ENCODE measurements around the gene M1AP.

Gene M1AP

GRCh38 chr2:74602586-74603281, 45.4 kb downstream of the M1AP start:
- H3K4me1 Mint-ChIP-seq (ENCODE audit: low read depth in 2 of 2), result peaks cover 4 to 6% of the 10 kb centered on the region in 2 donors
- ATAC-seq (replicated peaks), result no peak
- no peak overlapping the region for H3K4me3 Mint-ChIP-seq
- no peak for DNase-seq
- peaks cover 21 to 28% of the 10 kb centered on the region in 2 donors for H3K27me3 Mint-ChIP-seq
- H3K27ac Mint-ChIP-seq, result no peak overlapping the region
- no peaks in the 10 kb centered on the region for H3K9me3 Mint-ChIP-seq
- H3K36me3 Mint-ChIP-seq (ENCODE audit: insufficient read depth), result no peaks in the 10 kb centered on the region

- Mint-ChIP-seq H3K9me3 (no peaks in the 10 kb centered on the region), H3K36me3 (ENCODE audit: insufficient read depth) (no peaks in the 10 kb centered on the region), H3K27me3 (peaks cover 19 to 34% of the 10 kb centered on the region in 2 donors), H3K4me1 (ENCODE audit: low read depth in 2 of 2) (peaks cover 4 to 6% of the 10 kb centered on the region in 2 donors), H3K4me3 (no peak overlapping the region), H3K27ac (no peak overlapping the region)
- no peak for ATAC-seq (replicated peaks)
- DNase-seq, result no peak
Observed at GRCh38 chr2:74599676-74600075, 48.5 kb downstream of the M1AP start.

- H3K4me3 Mint-ChIP-seq, result no peak overlapping the region
- H3K36me3 Mint-ChIP-seq (ENCODE audit: insufficient read depth), result no peaks in the 10 kb centered on the region
- DNase-seq (no peak), ATAC-seq (replicated peaks) (no peak)
- no peaks in the 10 kb centered on the region for H3K4me1 Mint-ChIP-seq (ENCODE audit: low read depth in 2 of 2)
- H3K27ac Mint-ChIP-seq, result no peak overlapping the region
- no peaks in the 10 kb centered on the region for H3K9me3 Mint-ChIP-seq
- H3K27me3 Mint-ChIP-seq, result peaks cover 25 to 38% of the 10 kb centered on the region in 2 donors
Observed at GRCh38 chr2:74597410-74597809, 50.7 kb downstream of the M1AP start.

GRCh38 chr2:74596584-74596983, 51.5 kb downstream of the M1AP start:
- Mint-ChIP-seq H3K4me3 (no peak overlapping the region), H3K9me3 (no peaks in the 10 kb centered on the region), H3K4me1 (ENCODE audit: low read depth in 2 of 2) (no peaks in the 10 kb centered on the region), H3K36me3 (ENCODE audit: insufficient read depth) (no peaks in the 10 kb centered on the region), H3K27me3 (peaks cover 31 to 41% of the 10 kb centered on the region in 2 donors), H3K27ac (no peak overlapping the region)
- ATAC-seq (replicated peaks), result no peak
- DNase-seq, result no peak

GRCh38 chr2:74593826-74594772, 54.0 kb downstream of the M1AP start:
- DNase-seq (no peak), ATAC-seq (replicated peaks) (no peak)
- H3K27me3 Mint-ChIP-seq, result peaks cover 43 to 56% of the 10 kb centered on the region in 2 donors
- H3K27ac Mint-ChIP-seq, result no peak overlapping the region
- H3K36me3 Mint-ChIP-seq (ENCODE audit: insufficient read depth), result no peaks in the 10 kb centered on the region
- H3K9me3 Mint-ChIP-seq, result no peaks in the 10 kb centered on the region
- H3K4me3 Mint-ChIP-seq, result no peak overlapping the region
- no peaks in the 10 kb centered on the region for H3K4me1 Mint-ChIP-seq (ENCODE audit: low read depth in 2 of 2)

GRCh38 chr2:74588664-74589063, 59.5 kb downstream of the M1AP start:
- H3K9me3 Mint-ChIP-seq, result no peaks in the 10 kb centered on the region
- H3K4me1 Mint-ChIP-seq (ENCODE audit: low read depth in 2 of 2), result no peaks in the 10 kb centered on the region
- H3K4me3 Mint-ChIP-seq, result no peak overlapping the region
- no peak overlapping the region for H3K27ac Mint-ChIP-seq
- H3K27me3 Mint-ChIP-seq, result peaks cover 35 to 36% of the 10 kb centered on the region in 2 donors
- ATAC-seq (replicated peaks) (no peak), DNase-seq (no peak)
- no peaks in the 10 kb centered on the region for H3K36me3 Mint-ChIP-seq (ENCODE audit: insufficient read depth)

- DNase-seq (peak; percentile 42 to 59 (median 44)), ATAC-seq (replicated peaks) (peak; percentile 80)
- H3K4me3 Mint-ChIP-seq, result no peak overlapping the region
- peaks cover 28% of the 10 kb centered on the region in 2 donors for H3K27me3 Mint-ChIP-seq
- no peaks in the 10 kb centered on the region for H3K9me3 Mint-ChIP-seq
- H3K27ac Mint-ChIP-seq, result no peak overlapping the region
- no peaks in the 10 kb centered on the region for H3K36me3 Mint-ChIP-seq (ENCODE audit: insufficient read depth)
- H3K4me1 Mint-ChIP-seq (ENCODE audit: low read depth in 2 of 2), result no peaks in the 10 kb centered on the region
Observed at GRCh38 chr2:74587664-74588277, 60.4 kb downstream of the M1AP start.

- no peak for DNase-seq
- Mint-ChIP-seq H3K36me3 (ENCODE audit: insufficient read depth) (no peaks in the 10 kb centered on the region), H3K4me1 (ENCODE audit: low read depth in 2 of 2) (no peaks in the 10 kb centered on the region), H3K9me3 (no peaks in the 10 kb centered on the region), H3K27ac (no peak overlapping the region), H3K27me3 (peaks cover 16 to 25% of the 10 kb centered on the region in 2 donors), H3K4me3 (no peak overlapping the region)
- no peak for ATAC-seq (replicated peaks)
Observed at GRCh38 chr2:74585406-74586185, 62.5 kb downstream of the M1AP start.

- Mint-ChIP-seq H3K36me3 (ENCODE audit: insufficient read depth) (no peaks in the 10 kb centered on the region), H3K9me3 (no peaks in the 10 kb centered on the region), H3K27ac (no peak overlapping the region), H3K4me3 (no peak overlapping the region), H3K27me3 (peaks cover 10 to 29% of the 10 kb centered on the region in 2 donors), H3K4me1 (ENCODE audit: low read depth in 2 of 2) (no peaks in the 10 kb centered on the region)
- DNase-seq, result no peak
- no peak for ATAC-seq (replicated peaks)
Observed at GRCh38 chr2:74584088-74584645, 64.0 kb downstream of the M1AP start.

- peaks cover 5 to 23% of the 10 kb centered on the region in 2 donors for H3K27me3 Mint-ChIP-seq
- no peaks in the 10 kb centered on the region for H3K36me3 Mint-ChIP-seq (ENCODE audit: insufficient read depth)
- no peak overlapping the region for H3K27ac Mint-ChIP-seq
- DNase-seq (no peak), ATAC-seq (replicated peaks) (no peak)
- no peaks in the 10 kb centered on the region for H3K9me3 Mint-ChIP-seq
- no peak overlapping the region for H3K4me3 Mint-ChIP-seq
- H3K4me1 Mint-ChIP-seq (ENCODE audit: low read depth in 2 of 2), result no peaks in the 10 kb centered on the region
Observed at GRCh38 chr2:74583504-74583903, 64.6 kb downstream of the M1AP start.

GRCh38 chr2:74582184-74582583, 65.9 kb downstream of the M1AP start:
- Mint-ChIP-seq H3K36me3 (ENCODE audit: insufficient read depth) (no peaks in the 10 kb centered on the region), H3K4me1 (ENCODE audit: low read depth in 2 of 2) (no peaks in the 10 kb centered on the region), H3K9me3 (no peaks in the 10 kb centered on the region), H3K27me3 (peaks cover 5 to 22% of the 10 kb centered on the region in 2 donors), H3K27ac (no peak overlapping the region), H3K4me3 (no peak overlapping the region)
- ATAC-seq (replicated peaks) (no peak), DNase-seq (no peak)

GRCh38 chr2:74581463-74581862, 66.7 kb downstream of the M1AP start:
- no peak overlapping the region for H3K27ac Mint-ChIP-seq
- no peaks in the 10 kb centered on the region for H3K36me3 Mint-ChIP-seq (ENCODE audit: insufficient read depth)
- H3K4me1 Mint-ChIP-seq (ENCODE audit: low read depth in 2 of 2), result no peaks in the 10 kb centered on the region
- ATAC-seq (replicated peaks) (no peak), DNase-seq (no peak)
- no peak overlapping the region for H3K4me3 Mint-ChIP-seq
- no peaks in the 10 kb centered on the region for H3K9me3 Mint-ChIP-seq
- peaks cover 5 to 28% of the 10 kb centered on the region in 2 donors for H3K27me3 Mint-ChIP-seq

GRCh38 chr2:74578408-74578807, 69.7 kb downstream of the M1AP start:
- peaks cover 9 to 13% of the 10 kb centered on the region in 2 donors for H3K4me1 Mint-ChIP-seq (ENCODE audit: low read depth in 2 of 2)
- H3K9me3 Mint-ChIP-seq, result no peaks in the 10 kb centered on the region
- no peak overlapping the region for H3K4me3 Mint-ChIP-seq
- no peaks in the 10 kb centered on the region for H3K36me3 Mint-ChIP-seq (ENCODE audit: insufficient read depth)
- DNase-seq (no peak), ATAC-seq (replicated peaks) (no peak)
- peaks cover 5 to 33% of the 10 kb centered on the region in 2 donors for H3K27me3 Mint-ChIP-seq
- H3K27ac Mint-ChIP-seq, result no peak overlapping the region

All from effector memory CD8-positive, alpha-beta T cell (primary cell).